Mesothelial cell of epicardium (in vitro differentiated cells): ENCODE data around the gene MAST4. TPM values are rescaled to one million over a fixed set of nuclear protein-coding genes. Genes with fewer than 3 reads are reported as not detected.

Experiments
- DNase-seq, 2 experiments: peaks; one replicate each; pipeline ENCODE4 v3.0.0; 2021; ENCODE audit warnings: low spot score in 2 of 2; ENCODE audit not compliant: unreplicated experiment in 2 of 2
- H3K27ac Mint-ChIP-seq: 2 replicates; pipeline ENCODE4 v1.8.0; 2021; ENCODE audit warnings: mixed read lengths
- H3K27me3 Mint-ChIP-seq: 2 replicates; pipeline ENCODE4 v1.8.0; 2021; ENCODE audit warnings: low read depth, mixed read lengths
- H3K36me3 Mint-ChIP-seq: 2 replicates; pipeline ENCODE4 v1.8.0; 2021; ENCODE audit warnings: mixed read lengths
- H3K4me1 Mint-ChIP-seq: 2 replicates; pipeline ENCODE4 v1.8.0; 2021; ENCODE audit warnings: mixed read lengths
- H3K4me3 Mint-ChIP-seq: 2 replicates; pipeline ENCODE4 v1.8.0; 2021; ENCODE audit warnings: mild to moderate bottlenecking, moderate library complexity, mixed read lengths
- H3K9me3 Mint-ChIP-seq: 2 replicates; pipeline ENCODE4 v1.8.0; 2021; ENCODE audit warnings: mixed read lengths
- CTCF ChIP-seq: fragments of 200-600 bp; sonication (generic); IDR thresholded peaks from one replicate; pipeline ENCODE4 v1.5.0; 2021; ENCODE audit warnings: antibody characterized with exemption; ENCODE audit not compliant: unreplicated experiment
- total RNA-seq: library from RNA; stranded (reverse); gene quantifications from 3 replicates; pipeline ENCODE4 v1.2.1, GENCODE V29; 2021

The MAST4 gene
- total RNA-seq, 1 donor from 2014 or later = 29.8 TPM

DNA sequence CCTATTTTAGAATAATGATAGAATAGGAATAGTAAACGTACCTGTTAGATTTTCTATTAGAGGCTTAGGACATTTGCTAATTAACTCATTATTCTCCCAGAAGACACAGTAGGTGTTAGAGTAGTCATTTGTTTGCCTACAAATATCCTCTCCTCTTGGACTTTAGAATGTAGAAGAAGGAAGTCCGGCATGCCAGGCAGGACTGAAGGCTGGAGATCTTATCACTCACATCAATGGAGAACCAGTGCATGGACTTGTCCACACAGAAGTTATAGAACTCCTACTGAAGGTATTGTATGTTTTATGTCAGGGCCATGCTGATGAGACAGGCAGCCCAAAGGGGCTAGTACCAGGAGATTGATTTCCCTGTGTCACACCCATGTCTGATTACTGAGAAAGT lies 557.1 kb downstream of the MAST4 start:
- Mint-ChIP-seq H3K36me3 (peaks cover 17% of the 10 kb centered on the region), H3K9me3 (no peaks in the 10 kb centered on the region), H3K4me1 (peaks cover 13% of the 10 kb centered on the region), H3K4me3 (no peak overlapping the region), H3K27me3 (no peaks in the 10 kb centered on the region), H3K27ac (no peak overlapping the region)
- DNase-seq = no peak
- TF ChIP-seq CTCF = no peak

DNA sequence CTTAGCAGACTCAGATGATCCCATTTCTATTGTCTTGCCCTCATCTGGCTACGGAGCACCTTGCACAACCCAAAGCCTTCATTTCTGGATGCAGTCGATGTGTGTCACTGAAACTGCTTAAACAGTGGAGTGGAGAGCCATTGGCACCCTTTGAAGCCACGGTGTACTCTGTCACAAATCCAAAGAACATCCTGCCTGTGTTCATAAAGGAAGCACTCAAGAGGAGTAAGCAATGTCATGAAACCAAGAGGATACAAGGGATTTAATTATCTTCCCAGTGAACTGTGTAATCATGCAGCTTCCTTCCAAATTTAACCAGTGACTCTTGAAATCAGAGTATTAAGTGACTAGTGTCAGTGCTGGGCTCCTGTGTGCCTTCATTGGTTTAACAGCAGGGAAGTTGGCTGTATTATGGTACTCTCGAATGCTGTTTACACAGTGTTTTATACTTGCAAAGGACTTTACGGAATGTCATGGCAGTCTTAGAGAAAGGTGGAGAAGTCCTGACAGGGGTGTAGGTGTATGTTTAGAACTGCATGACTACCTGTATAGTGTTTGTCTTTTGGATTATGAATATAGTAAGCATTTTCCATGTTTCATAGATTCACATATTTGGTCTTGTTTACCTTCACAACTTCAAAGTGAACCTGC lies 558.5 kb downstream of the MAST4 start:
- Mint-ChIP-seq H3K36me3 (peaks cover 17% of the 10 kb centered on the region), H3K4me1 (peaks cover 4% of the 10 kb centered on the region), H3K27ac (no peak overlapping the region)

GRCh38 chr5:67156976-67157583 lies 560.9 kb downstream of the MAST4 start:
- H3K36me3 Mint-ChIP-seq = peaks cover 10% of the 10 kb centered on the region
- no peaks in the 10 kb centered on the region for H3K9me3 Mint-ChIP-seq
- no peak overlapping the region for H3K4me3 Mint-ChIP-seq
- H3K27me3 Mint-ChIP-seq = no peaks in the 10 kb centered on the region
- peak; percentile 80 for TF ChIP-seq CTCF
- H3K4me1 Mint-ChIP-seq = peaks cover 9% of the 10 kb centered on the region
- no peak overlapping the region for H3K27ac Mint-ChIP-seq
- DNase-seq = no peak

More for the DNA sequence above, 558.5 kb downstream of the MAST4 start:
- TF ChIP-seq CTCF = no peak
- Mint-ChIP-seq H3K4me3 (no peak overlapping the region), H3K27me3 (no peaks in the 10 kb centered on the region), H3K9me3 (no peaks in the 10 kb centered on the region)
- DNase-seq = no peak

- no peak for TF ChIP-seq CTCF
- Mint-ChIP-seq H3K4me3 (no peak overlapping the region), H3K4me1 (peaks cover 9% of the 10 kb centered on the region), H3K27me3 (no peaks in the 10 kb centered on the region), H3K27ac (peak overlapping the region; percentile 49), H3K9me3 (no peaks in the 10 kb centered on the region), H3K36me3 (peaks cover 16% of the 10 kb centered on the region)
- no peak for DNase-seq
Observed at GRCh38 chr5:67160272-67160671, 564.1 kb downstream of the MAST4 start.

DNA sequence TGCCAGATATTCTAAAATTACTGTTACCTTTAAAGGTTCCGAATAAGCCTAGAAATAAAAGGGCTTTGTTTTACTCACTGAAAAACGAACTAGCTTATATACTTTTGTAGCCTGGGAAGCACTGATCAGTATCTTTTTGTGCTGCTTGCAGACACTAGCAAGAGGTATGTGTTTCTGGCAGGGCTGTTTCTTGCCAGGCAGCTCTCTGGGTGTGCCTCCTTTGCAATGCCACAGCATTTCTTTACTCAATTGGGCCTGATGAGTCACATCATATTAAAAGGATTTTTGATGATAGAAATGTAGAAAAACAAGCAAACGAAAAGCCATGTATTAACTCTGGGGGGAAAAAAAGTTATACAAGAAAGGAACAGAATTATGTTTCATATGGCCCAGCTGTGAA lies 564.8 kb downstream of the MAST4 start:
- no peaks in the 10 kb centered on the region for H3K9me3 Mint-ChIP-seq
- peaks cover 9% of the 10 kb centered on the region for H3K4me1 Mint-ChIP-seq
- H3K27me3 Mint-ChIP-seq = no peaks in the 10 kb centered on the region
- no peak for TF ChIP-seq CTCF
- no peak overlapping the region for H3K4me3 Mint-ChIP-seq
- peak overlapping the region; percentile 87 for H3K27ac Mint-ChIP-seq
- H3K36me3 Mint-ChIP-seq = peaks cover 16% of the 10 kb centered on the region
- DNase-seq = no peak
